SK-N-SH treated with all-trans-retinoic acid at 6 μM for 48 hours (cell line): ENCODE measurements around the gene KL.

Source experiments
- ATAC-seq: fragments of 200-7000 bp; cut with Tn5 transposase; 3 replicates; pipeline ENCODE4 v1.9.1; 2020; ENCODE audit warnings: mild to moderate bottlenecking, moderate library complexity
- ARNTL ChIP-seq: fragments of 450-650 bp; formaldehyde crosslinking; IDR thresholded peaks from 2 replicates; pipeline ENCODE4 v1.5.0; 2020; ENCODE audit warnings: low read depth, mild to moderate bottlenecking, moderate library complexity, borderline replicate concordance
- BACH2 ChIP-seq: fragments of 250-450 bp; sonication (Bioruptor Pico); IDR thresholded peaks from 2 replicates; pipeline ENCODE4 v1.9.0; 2021; ENCODE audit warnings: mild to moderate bottlenecking, borderline replicate concordance
- CREB5 ChIP-seq: fragments of 250-450 bp; sonication (Bioruptor Pico); IDR thresholded peaks from 2 replicates; pipeline ENCODE4 v1.5.1; 2020; ENCODE audit warnings: low read depth, mild to moderate bottlenecking, moderate library complexity
- CSDC2 ChIP-seq: fragments of 250-450 bp; sonication (Bioruptor Pico); IDR thresholded peaks from 2 replicates; pipeline ENCODE4 v1.5.0; 2020; ENCODE audit warnings: mild to moderate bottlenecking, moderate library complexity
- CSRNP3 ChIP-seq: fragments of 250-450 bp; sonication (Bioruptor Pico); IDR thresholded peaks from 2 replicates; pipeline ENCODE4 v1.5.1; 2021; ENCODE audit warnings: mild to moderate bottlenecking, moderate library complexity
- ESRRG ChIP-seq: fragments of 250-450 bp; sonication (Bioruptor Pico); IDR thresholded peaks from 2 replicates; pipeline ENCODE4 v1.6.1; 2021; ENCODE audit warnings: mild to moderate bottlenecking
- GLIS3 ChIP-seq: fragments of 250-450 bp; sonication (Bioruptor Pico); IDR thresholded peaks from 2 replicates; pipeline ENCODE4 v1.5.0; 2020; ENCODE audit warnings: mild to moderate bottlenecking, moderate library complexity
- ISL1 ChIP-seq: fragments of 250-450 bp; sonication (Bioruptor Pico); IDR thresholded peaks from 2 replicates; pipeline ENCODE4 v2.1.2; 2022; ENCODE audit warnings: mild to moderate bottlenecking, moderate library complexity
- OSR1 ChIP-seq: fragments of 250-450 bp; sonication (Bioruptor Pico); IDR thresholded peaks from 2 replicates; pipeline ENCODE4 v1.8.0; 2022; ENCODE audit warnings: moderate library complexity, mild to moderate bottlenecking, inconsistent platforms
- PATZ1 ChIP-seq: fragments of 250-450 bp; sonication (Bioruptor Pico); IDR thresholded peaks from 2 replicates; pipeline ENCODE4 v1.8.0; 2020; ENCODE audit warnings: mild to moderate bottlenecking, moderate library complexity, borderline replicate concordance
- POU6F1 ChIP-seq: fragments of 250-450 bp; sonication (Bioruptor Pico); IDR thresholded peaks from 2 replicates; pipeline ENCODE4 v1.8.0; 2021; ENCODE audit warnings: low read depth, mild to moderate bottlenecking, moderate library complexity, borderline replicate concordance
- PPARA ChIP-seq: fragments of 250-450 bp; sonication (Bioruptor Pico); IDR thresholded peaks from 2 replicates; pipeline ENCODE4 v1.5.0; 2020; ENCODE audit warnings: mild to moderate bottlenecking, borderline replicate concordance
- RARB ChIP-seq: fragments of 250-450 bp; sonication (Bioruptor Pico); IDR thresholded peaks from 2 replicates; pipeline ENCODE4 v1.8.0; 2021; ENCODE audit warnings: mild to moderate bottlenecking, moderate library complexity
- SNAI2 ChIP-seq: fragments of 250-450 bp; sonication (Bioruptor Pico); IDR thresholded peaks from 2 replicates; pipeline ENCODE4 v1.5.0; 2020; ENCODE audit warnings: mild to moderate bottlenecking, moderate library complexity
- TCF4 ChIP-seq: fragments of 250-450 bp; sonication (Bioruptor Pico); IDR thresholded peaks from 2 replicates; pipeline ENCODE4 v1.8.0; 2021; ENCODE audit warnings: mild to moderate bottlenecking, moderate library complexity, borderline replicate concordance
- TOX ChIP-seq: fragments of 250-450 bp; sonication (Bioruptor Pico); IDR thresholded peaks from 2 replicates; pipeline ENCODE4 v1.8.0; 2021; ENCODE audit warnings: mild to moderate bottlenecking, moderate library complexity, borderline replicate concordance
- TSHZ2 ChIP-seq: fragments of 250-450 bp; sonication (Bioruptor Pico); IDR thresholded peaks from 2 replicates; pipeline ENCODE4 v1.5.0; 2020; ENCODE audit warnings: mild to moderate bottlenecking, moderate library complexity
- ZC3H10 ChIP-seq: fragments of 250-450 bp; sonication (Bioruptor Pico); IDR thresholded peaks from 2 replicates; pipeline ENCODE4 v1.5.1; 2021; ENCODE audit warnings: mild to moderate bottlenecking, moderate library complexity
- ZFP3 ChIP-seq: fragments of 250-450 bp; sonication (Bioruptor Pico); IDR thresholded peaks from 2 replicates; pipeline ENCODE4 v1.5.0; 2020; ENCODE audit warnings: mild to moderate bottlenecking, moderate library complexity
- ZFP30 ChIP-seq: fragments of 450-650 bp; formaldehyde crosslinking; IDR thresholded peaks from 2 replicates; pipeline ENCODE4 v1.5.0; 2022; ENCODE audit warnings: mild to moderate bottlenecking, moderate library complexity
- ZNF70 ChIP-seq: fragments of 450-650 bp; formaldehyde crosslinking; IDR thresholded peaks from 2 replicates; pipeline ENCODE4 v1.5.0; 2020; ENCODE audit warnings: mild to moderate bottlenecking, moderate library complexity
- ZNF8 ChIP-seq: fragments of 450-650 bp; formaldehyde crosslinking; IDR thresholded peaks from 2 replicates; pipeline ENCODE4 v1.5.0; 2020; ENCODE audit warnings: mild to moderate bottlenecking, moderate library complexity

KL gene

GRCh38 chr13:33057019-33057780 lies 41.0 kb downstream of the KL start (continued):
- TF ChIP-seq TSHZ2 (no peak), ESRRG (CRISPR knock-in tag) (no peak)
- TF ChIP-seq, all 23 proteins: peak for 0

GRCh38 chr13:33058776-33059327 lies 42.6 kb downstream of the KL start:
- no peak for ATAC-seq
- TF ChIP-seq GLIS3 (no peak), TCF4 (CRISPR knock-in tag) (no peak), ISL1 (no peak), BACH2 (CRISPR knock-in tag) (no peak), ZNF8 (no peak), CSDC2 (CRISPR knock-in tag) (no peak), ARNTL (CRISPR knock-in tag) (no peak), PPARA (CRISPR knock-in tag) (no peak), PATZ1 (CRISPR knock-in tag) (no peak), ESRRG (CRISPR knock-in tag) (no peak), CSRNP3 (CRISPR knock-in tag) (no peak), SNAI2 (CRISPR knock-in tag) (no peak)

- TF ChIP-seq PPARA (CRISPR knock-in tag) (no peak), ARNTL (CRISPR knock-in tag) (no peak), SNAI2 (CRISPR knock-in tag) (no peak), POU6F1 (CRISPR knock-in tag) (no peak), CSRNP3 (CRISPR knock-in tag) (no peak), TOX (CRISPR knock-in tag) (no peak), BACH2 (CRISPR knock-in tag) (no peak), ZC3H10 (CRISPR knock-in tag) (no peak), OSR1 (CRISPR knock-in tag) (no peak), ZFP30 (CRISPR knock-in tag) (no peak), RARB (CRISPR knock-in tag) (no peak), ZNF70 (CRISPR knock-in tag) (no peak), CREB5 (CRISPR knock-in tag) (no peak), TCF4 (CRISPR knock-in tag) (no peak), ZFP3 (no peak), GLIS3 (no peak), ESRRG (CRISPR knock-in tag) (no peak)
- ATAC-seq: no peak
These were observed 44.6 kb downstream of the KL start for GRCh38 chr13:33060815-33061214.
